NCI-H446 (cell line): ENCODE data around the gene NEU1.
"Not testable (repeated sequence)": the region's sequence is repeated elsewhere in the genome, so short reads cannot be mapped to it uniquely, and the experiment has no call there.

Experiments used
- DNase-seq, 2 experiments: peaks; one replicate each; lab custom pipeline; 2025; lab: John Stamatoyannopoulos, UW

Gene NEU1

GRCh38 chr6:31838968-31839367 is 23.7 kb downstream of the NEU1 start:
- no peak for DNase-seq

- DNase-seq = not testable (repeated sequence)
Observed at GRCh38 chr6:31838114-31838553, 24.5 kb downstream of the NEU1 start.

GRCh38 chr6:31837369-31838113 is 25.1 kb downstream of the NEU1 start:
- DNase-seq = no peak

GRCh38 chr6:31836474-31837368 is 25.9 kb downstream of the NEU1 start:
- DNase-seq = no peak

- no peak for DNase-seq
Observed at GRCh38 chr6:31836047-31836473, 26.6 kb downstream of the NEU1 start.

GRCh38 chr6:31834367-31835250 is 28.0 kb downstream of the NEU1 start:
- DNase-seq = peak; percentile 86 to 92

- DNase-seq = no peak
Observed at GRCh38 chr6:31831350-31832215, 31.0 kb downstream of the NEU1 start.

GRCh38 chr6:31830886-31831335 is 31.7 kb downstream of the NEU1 start:
- DNase-seq = no peak

GRCh38 chr6:31829633-31830283 is 32.9 kb downstream of the NEU1 start:
- DNase-seq = peak; percentile 19 to 60

- peak; percentile 99 for DNase-seq
Observed at GRCh38 chr6:31827286-31828079, 35.1 kb downstream of the NEU1 start, which contains the start of gene HSPA1B. Gene HSPA1B, plus strand, starts transcription at chr6:31827738. Its CDS starts 213 bp downstream, at chr6:31827951.

- DNase-seq = peak in 1 of 2 experiments; percentile 83
Observed at GRCh38 chr6:31826793-31827285, 35.8 kb downstream of the NEU1 start.

- DNase-seq = no peak
Observed at GRCh38 chr6:31825553-31825952, 37.1 kb downstream of the NEU1 start.

- DNase-seq = not testable (repeated sequence)
Observed at GRCh38 chr6:31823592-31824196, 38.9 kb downstream of the NEU1 start.

GRCh38 chr6:31822036-31822821 is 40.4 kb downstream of the NEU1 start:
- DNase-seq = no peak

GRCh38 chr6:31821301-31822035 is 41.2 kb downstream of the NEU1 start:
- DNase-seq = no peak

GRCh38 chr6:31820399-31820798 is 42.2 kb downstream of the NEU1 start:
- DNase-seq = not testable (repeated sequence)

GRCh38 chr6:31819871-31820299 is 42.7 kb downstream of the NEU1 start:
- no peak for DNase-seq
